Activated T-cell treated with anti-CD3 and anti-CD28 coated beads for 48 hours (primary cell): ENCODE measurements around the gene PRRX2.
"Not testable (repeated sequence)": the region's sequence is repeated elsewhere in the genome, so short reads cannot be mapped to it uniquely, and the experiment has no call there.

Experiments
- DNase-seq: peaks from one replicate; pipeline ENCODE4 v3.0.0-alpha.2; 2020; ENCODE audit warnings: low read depth

PRRX2 gene

DNA sequence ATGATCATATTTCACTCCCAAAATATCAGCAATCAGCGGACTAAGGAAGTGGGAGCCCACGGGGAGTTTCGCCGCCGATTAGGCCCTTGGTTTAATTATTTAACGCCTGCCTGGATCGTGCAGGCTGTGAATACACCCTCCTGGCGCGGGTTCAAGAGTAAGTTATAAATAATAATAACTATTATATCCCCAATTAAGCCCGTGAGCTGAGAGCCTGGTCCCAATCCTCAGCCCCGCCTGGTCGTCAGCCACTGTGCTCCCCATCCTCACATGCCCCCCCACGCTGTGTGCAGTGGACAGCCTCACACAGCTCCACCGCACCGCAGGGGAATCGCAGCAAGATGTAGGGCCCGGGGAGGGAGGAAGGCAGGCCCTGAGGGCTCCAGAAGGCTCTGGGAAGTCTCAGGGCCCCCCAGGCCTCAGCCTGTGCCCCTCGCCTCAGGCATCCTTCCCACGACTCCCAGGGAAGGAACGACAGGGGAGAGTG lies 10.8 kb upstream of the PRRX2 start:
- DNase-seq: no peak

DNA sequence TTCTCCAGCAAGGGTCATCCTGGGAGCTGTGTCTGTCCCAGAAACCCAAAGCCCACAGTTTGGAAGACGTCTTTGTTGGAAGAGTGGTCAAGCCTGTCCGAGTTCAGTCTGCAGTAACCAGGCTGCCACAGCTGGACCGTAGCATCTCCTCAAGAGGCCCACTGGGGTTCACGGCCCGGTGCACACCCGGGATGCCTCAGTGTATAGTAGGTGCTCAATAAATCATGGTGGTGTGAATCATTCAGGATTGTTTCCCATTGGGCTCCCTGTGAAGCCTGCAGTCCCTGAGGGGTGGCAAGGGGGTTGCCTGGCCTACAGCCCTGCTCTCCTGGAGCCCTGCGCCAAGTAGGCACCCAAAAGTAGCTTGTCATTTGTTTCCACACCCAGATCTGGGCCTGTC lies 10.3 kb upstream of the PRRX2 start:
- no peak for DNase-seq

DNA sequence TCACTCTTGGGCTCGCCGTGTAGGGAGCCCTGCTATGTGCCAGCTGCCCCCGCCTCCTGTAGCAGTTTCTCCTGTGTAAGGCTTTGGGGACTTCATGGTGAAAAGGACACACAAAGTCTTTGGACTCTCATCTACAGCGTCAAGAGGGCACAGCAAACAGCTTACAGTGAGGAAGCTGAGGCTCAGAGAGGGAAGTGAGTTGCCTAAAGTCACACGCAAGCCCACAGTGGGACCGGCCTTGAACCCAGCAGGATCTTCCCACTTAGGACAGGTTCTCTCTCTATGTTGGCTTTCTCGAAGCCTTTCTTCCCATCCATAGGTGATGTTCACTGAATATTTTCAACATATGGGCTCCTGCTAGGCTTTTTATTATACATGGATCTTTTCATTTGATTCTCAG lies 9.8 kb upstream of the PRRX2 start:
- no peak for DNase-seq

- DNase-seq: no peak
Measured at GRCh38 chr9:129656795-129657390, 8.6 kb upstream of the PRRX2 start.

- no peak for DNase-seq
Measured at GRCh38 chr9:129661029-129661428, 4.4 kb upstream of the PRRX2 start.

DNA sequence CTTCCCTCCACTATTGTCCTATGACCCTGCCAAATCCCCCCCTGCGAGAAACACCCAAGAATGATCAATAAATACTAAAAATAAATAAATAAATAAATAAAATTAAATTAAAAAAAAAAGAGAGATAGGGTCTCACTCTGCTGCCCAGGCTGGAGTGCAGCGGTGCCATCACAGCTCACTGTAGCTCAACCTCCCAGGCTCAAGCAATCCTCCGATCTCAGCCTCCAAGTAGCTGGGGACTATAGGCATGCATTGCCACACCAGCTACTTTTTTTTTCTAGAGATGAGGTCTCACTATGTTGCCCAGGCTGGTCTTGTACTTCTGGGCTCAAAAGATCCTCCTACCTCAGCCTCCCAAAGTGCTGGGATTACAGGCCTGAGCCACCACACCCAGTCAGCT lies 3.2 kb upstream of the PRRX2 start:
- DNase-seq: not testable (repeated sequence)

DNA sequence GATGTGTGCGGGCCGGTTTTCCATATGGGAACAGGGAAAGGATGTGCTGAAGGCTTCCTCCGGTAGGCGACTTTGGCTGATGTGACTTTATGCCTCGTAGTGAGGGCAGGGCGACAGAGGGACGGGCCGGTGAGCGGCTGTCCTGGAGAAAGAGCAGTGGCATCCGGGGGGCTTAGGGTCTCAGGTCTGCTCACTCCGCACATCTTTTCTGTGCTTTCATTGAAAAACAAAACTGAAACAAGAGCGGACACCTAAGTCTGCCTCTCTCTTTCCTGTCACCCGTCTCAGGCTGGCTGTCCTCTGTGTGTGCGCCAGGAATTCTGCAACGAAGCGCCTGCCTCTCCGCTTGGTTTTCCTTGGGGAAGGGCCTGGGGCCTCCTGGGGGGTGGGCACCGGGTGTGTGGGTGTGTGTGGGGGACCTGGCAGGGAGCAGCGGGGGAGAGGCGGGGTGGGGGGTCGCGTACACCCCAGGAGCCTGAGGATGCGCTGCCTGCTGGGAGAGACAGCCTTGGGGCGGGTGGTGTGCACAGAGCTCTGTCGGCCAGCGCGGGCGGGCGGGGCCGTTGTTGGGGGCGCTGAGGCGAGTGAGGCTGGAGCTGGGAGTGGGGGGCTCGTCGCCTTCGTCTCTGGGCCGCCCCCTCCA lies 580 bp upstream of the PRRX2 start:
- DNase-seq: no peak

GRCh38 chr9:129665814-129666520 lies 520 bp downstream of the PRRX2 start:
- no peak for DNase-seq

- DNase-seq: no peak
Measured at GRCh38 chr9:129666575-129666974, 1.1 kb downstream of the PRRX2 start.

DNA sequence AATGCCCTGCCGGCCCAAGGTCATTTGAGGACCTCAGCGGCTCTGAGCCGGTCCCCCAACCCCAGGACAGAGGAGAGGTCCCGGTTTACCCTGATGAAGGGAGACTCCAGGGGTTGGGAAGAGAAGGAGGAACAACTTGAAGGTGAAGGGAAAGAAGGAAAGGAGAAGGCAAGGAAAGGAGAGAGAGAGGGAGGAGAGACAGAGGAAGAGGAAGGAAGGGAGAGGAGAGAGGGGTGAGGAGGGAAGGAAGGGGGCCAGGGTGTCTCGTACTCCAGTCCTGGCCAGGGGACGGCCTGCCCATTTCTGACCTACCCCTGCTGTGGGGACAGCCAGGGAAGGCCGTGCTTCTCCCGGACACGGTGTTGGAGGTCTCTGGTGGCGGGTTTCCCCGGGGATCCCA lies 1.9 kb downstream of the PRRX2 start:
- DNase-seq: no peak

- no peak for DNase-seq
Measured at GRCh38 chr9:129667850-129668249, 2.4 kb downstream of the PRRX2 start.

DNA sequence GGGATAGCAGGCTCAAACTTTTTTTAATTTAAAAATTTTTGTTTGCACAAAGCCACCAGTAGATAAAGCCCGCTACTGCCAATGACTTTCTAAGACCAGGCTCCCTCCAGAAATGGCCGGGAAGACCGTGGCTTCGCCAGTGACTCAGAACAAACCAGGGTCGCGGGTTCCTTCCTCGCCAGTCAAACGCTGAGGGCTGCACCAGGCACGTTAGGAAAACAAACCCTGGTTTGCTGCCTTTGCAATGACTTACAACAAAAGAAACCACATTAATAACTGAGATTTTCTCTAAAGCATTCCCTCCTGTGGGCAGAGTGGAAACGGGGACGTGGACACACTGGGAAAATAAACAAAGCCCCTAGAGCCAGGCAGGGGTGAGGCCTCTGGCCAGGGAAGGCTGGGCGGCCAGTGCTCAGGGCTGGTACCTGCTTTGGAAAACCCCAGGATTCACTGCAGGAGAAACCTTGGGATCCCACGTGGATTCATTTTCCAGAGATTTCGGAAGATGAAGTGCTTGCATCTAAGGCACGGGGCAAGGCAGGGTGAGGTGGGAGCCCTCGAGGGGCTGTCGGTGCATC lies 3.8 kb downstream of the PRRX2 start:
- DNase-seq: no peak

- DNase-seq: no peak
Measured at GRCh38 chr9:129669946-129670345, 4.5 kb downstream of the PRRX2 start.

GRCh38 chr9:129671065-129671464 lies 5.6 kb downstream of the PRRX2 start:
- DNase-seq: no peak

- peak; percentile 21 for DNase-seq
Measured at GRCh38 chr9:129671519-129671918, 6.1 kb downstream of the PRRX2 start.

DNA sequence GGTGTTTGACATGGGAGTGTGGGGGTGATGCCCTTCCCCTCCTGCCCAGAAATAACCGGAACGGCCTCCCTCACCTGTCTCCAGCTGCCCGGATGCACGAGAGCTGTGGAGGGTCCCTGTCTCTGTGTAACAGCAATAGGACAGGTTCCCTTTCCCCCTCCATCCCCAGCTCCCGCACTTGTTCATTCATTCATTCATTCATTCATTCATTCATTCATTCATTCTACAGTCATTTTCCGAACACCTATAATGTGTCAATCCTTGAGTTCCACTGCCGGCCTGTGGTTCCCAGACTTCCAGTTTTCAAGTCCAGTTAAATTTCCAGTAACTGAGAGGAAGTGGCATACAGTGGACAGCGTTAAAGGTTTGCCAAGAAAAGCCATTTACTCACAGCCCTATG lies 7.3 kb downstream of the PRRX2 start:
- DNase-seq: no peak

DNA sequence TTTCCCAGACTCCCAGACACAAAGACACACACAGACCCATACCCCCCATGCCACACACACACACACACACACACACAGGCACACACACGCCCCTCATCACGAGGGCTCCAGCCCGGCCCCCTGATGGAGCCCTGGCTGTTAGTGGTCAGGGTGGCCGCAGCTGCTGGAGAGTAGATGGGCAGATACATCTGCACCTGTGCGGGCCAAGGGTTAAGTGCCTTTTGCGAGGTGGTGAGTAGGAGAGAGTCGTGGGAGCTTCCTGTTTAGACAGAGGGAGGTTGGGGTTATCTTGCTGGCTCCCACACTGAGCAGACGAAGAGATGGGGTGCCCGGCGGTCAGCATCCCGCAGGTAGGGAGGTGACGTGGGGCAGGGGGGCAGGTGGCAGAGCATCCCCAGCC lies 8.2 kb downstream of the PRRX2 start:
- DNase-seq: no peak

GRCh38 chr9:129674229-129674628 lies 8.8 kb downstream of the PRRX2 start:
- no peak for DNase-seq

GRCh38 chr9:129675620-129676019 lies 10.2 kb downstream of the PRRX2 start:
- DNase-seq: no peak

- DNase-seq: no peak
Measured at GRCh38 chr9:129676287-129676686, 10.8 kb downstream of the PRRX2 start.

DNA sequence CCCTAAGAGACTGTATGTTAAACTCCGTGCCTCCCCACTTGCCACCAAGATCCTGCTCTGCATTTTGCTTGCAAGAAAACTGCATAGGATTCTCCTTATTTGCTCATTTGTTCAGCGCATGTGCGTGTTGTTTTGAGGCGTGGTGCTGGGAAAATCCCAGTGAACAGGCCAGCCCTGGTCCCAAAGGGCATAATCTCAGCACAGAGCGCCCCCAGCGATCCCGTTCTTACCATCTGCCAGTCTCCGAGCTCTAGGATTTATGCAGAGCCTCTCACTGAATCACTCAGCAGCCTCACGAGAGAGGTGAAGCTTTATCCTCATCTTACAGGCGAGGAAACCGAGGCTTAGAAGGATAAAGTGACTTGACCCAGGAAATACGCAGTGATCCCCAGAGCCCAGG lies 11.5 kb downstream of the PRRX2 start:
- DNase-seq: no peak

DNA sequence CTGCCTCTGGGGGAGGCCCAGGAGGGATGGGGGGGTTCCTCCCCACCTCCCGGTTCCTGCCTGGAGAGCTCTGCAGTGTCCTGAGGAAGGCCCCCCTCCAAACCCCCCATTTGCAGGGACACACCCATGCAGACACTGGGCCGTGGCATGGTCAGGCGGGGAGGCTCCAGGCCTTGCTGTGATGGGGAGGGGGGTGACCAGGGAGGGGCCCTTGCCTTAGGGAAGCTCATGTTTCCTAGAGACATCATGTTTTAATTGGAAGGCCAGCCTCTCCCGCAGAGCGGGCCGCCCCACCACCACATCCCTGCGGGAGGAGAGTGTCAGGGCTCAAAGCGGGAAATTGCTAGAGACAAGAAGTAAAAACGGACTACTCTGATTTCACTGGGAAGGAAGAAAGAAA lies 12.0 kb downstream of the PRRX2 start:
- DNase-seq: no peak

DNA sequence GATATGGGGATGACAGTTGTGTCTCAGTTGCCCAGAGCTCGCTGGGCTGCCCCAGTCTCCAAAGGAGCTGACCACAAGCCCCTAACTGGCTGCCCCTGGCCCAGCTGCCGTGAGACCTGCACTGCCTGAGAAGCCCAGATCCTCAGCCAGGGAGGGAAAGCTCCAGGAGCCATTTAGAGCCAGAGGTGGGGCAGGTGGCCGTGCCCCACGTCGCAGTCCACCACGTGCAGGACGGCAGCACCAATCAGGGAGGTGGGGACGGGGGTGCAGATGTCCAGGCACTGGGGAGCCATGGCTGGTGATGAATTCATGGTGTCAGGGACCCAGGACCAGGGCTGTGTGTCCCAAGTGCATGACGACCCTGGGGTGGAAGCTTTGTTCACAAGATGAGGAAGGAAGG lies 13.4 kb downstream of the PRRX2 start:
- DNase-seq: no peak
